Endometrium (tissue), 2 donors: ENCODE data around the gene RALY.

Source experiments
- FAIRE-seq: peaks from 2 replicates; lab custom pipeline; 2012; peaks lifted over from hg19 to GRCh38; lab: Jason Lieb, UNC
- donor health status: control.
- donor health status: control.

The RALY gene

GRCh38 chr20:33986560-33987216 lies 7.0 kb upstream of the RALY start:
- no peak for FAIRE-seq

DNA sequence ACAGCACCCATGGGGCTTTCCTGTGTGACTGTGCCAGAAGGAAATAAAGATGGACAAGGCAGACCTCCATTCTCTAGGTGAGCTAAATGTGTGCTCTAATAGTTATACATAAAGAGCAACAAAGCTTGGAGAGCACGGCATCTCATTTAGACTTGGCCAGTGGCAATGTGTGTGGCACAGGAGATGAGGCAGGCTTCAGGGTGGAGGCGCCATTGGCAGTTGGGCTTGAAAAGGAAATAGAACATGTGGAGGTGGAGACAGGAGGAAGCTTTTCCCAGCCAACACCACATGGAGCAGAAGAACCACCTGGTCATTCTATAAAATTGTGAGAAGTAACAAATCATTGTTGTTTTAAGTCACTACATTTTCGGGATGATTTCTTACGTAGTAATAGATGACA lies 3.6 kb upstream of the RALY start:
- no peak for FAIRE-seq

GRCh38 chr20:33991502-33991901 lies 2.2 kb upstream of the RALY start:
- FAIRE-seq, result no peak

- FAIRE-seq, result no peak
Measured at GRCh38 chr20:33992145-33992922, 1.4 kb upstream of the RALY start.

DNA sequence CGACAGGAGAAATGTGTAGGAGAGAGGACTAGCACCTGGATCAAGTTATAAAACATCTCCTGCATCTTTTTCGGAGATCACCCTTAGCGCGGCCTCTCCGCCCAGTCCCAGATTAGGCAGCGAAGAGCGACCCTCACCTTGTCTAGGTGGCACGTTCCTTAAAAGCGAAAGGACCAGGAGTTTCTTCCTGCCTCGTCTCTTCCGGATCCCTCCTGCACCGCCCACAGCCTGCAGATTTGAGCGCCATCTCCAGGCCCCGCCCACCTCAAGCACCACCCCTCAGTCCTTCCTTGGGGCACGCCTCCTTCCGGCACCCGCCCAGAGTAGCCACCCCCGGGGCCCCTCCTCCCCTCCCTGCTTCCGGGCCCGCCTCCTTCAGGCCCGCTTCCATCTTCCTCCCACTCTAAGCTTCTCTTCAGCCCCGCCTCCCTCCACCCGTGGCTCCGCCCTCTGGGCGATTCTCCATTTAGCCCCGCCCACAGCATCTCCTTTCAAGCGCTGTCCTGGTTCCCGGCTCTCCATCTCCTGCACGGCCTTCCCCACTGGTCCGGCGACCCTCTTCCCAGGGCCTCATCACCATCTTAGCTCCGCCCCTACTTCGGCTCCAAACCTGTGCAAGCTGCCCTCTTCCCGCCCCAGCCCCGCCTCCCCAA lies 662 bp upstream of the RALY start:
- FAIRE-seq, result peak; percentile 74

DNA sequence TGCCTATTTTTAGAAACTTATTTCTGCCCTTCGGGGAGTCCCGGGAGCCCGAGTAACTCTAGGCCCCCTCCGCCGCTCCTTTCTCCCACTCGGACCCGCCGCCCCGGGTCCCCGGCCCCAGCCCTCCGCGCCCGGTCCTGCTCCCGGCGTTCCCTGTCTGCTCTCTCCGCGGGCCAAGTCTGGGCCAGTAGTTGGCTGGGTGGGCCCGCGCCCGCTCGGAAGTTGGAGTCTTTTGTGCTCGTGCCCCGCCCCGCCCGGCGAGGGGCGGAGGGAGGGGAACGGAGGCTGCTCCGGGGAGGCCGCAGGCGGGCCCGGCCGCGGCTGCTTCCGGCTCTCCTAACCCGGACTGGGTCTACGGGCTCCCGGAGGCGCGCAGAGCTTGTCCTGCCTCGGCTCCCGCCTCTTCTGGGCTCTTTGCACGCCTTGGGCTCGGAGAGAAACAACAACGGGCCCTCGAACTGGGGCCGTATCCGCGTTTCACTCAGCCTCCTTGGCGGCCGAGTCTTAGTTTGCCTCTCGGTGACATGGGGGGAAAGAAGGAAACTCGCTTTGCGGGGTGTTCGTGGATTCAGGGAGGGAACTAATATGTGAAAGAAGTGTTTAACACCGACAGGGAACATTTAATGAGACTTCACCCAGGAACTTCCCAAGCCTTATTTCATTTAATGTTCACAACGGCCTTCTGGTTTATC lies 657 bp downstream of the RALY start:
- FAIRE-seq, result no peak

- no peak for FAIRE-seq
Measured at GRCh38 chr20:33995053-33995831, 1.5 kb downstream of the RALY start.

DNA sequence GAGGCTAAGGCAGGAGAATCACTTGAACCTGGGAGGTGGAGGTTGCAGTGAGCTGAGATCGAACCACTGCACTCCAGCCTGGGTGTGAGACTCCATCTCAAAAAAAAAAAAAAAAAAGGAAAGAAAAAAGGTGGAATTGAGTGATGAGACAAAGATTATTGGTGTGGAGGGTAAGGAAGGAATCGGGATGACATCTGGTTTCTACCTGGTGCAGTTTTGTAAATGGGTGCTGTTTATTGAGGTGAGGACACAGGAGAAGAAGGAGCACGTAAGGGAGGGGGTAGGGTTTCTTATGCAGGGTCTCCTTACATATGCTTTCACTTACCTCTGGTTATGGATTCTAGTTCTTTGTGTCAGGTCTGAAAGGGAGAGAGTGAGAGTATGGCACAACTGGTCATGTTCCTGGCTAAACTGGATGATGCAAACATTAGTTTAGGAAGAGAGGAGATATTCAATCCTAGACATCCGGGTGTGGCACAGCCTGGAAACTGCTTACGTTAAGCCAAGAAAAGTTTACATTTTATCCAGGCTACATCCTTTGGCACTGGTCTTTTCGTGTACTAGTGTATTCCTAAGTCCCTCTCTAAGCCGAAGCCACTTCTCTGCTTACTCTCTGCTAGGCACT lies 5.4 kb downstream of the RALY start:
- FAIRE-seq, result no peak

DNA sequence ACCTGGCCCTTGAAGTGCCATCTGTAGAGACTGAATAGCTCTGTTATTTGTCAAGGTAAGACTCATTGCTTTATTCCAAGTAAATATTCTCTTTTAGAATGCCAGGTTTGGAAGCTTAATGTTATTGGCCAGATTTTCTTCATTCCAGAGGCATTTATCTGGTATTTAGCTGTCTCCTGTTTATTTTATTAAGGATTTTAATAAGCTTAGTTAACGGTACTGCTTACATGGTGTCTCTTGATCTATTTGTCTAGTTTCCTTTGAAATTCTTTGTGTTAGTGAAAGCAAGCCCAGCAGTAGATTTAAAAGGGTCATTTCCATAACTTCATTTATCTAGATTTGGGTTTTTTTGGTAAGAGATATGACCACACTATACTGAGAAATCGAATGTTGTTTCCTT lies 7.7 kb downstream of the RALY start:
- FAIRE-seq, result no peak

DNA sequence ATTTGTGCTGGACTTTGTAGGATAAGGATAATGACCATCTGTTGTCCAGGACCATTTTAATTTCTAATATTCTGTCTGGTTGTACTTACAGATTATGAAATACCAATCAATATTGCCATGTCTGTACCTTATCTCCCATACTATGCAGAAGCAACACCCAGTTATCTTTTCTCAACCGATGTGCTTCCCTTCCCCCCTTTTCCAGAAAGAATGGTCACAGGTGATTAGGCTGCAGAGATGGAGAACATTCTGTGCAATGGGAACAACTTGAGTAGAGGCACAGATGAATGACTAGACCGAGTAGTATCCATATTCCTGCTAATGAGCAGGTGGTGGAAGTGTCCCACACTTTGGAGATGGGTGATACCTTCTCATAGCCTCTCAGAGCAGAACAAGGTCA lies 10.5 kb downstream of the RALY start:
- FAIRE-seq, result no peak

DNA sequence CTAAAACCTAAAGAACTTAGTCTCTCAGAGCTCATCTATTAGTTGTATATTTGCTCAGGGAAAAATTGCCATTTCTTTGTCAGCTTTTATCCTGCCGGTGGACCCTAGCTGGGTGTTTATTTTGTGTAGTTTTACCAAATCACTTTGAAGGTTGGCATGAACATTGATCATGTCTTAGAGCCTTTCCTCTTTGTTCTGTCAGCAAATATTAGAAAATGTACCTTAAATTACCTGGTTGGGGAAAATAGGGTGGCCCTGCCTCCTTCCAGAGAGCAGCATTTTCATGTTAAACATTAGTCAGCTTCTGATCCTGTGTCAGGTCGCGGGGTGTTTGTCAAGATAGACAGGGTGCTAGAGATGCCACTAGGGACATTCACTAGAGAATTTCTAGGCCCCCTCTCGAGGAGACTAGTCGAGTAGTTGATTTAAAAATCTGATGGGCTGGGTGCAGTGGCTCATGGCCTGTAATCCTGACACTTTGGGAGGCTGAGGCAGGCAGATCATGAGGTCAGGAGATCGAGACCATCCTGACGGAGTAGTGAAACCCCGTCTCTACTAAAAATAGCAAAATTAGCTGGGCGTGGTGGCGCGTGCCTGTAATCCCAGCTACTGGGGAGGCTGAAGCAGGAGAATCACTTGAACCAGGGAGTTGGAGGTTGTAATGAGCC lies 11.2 kb downstream of the RALY start:
- FAIRE-seq, result no peak

DNA sequence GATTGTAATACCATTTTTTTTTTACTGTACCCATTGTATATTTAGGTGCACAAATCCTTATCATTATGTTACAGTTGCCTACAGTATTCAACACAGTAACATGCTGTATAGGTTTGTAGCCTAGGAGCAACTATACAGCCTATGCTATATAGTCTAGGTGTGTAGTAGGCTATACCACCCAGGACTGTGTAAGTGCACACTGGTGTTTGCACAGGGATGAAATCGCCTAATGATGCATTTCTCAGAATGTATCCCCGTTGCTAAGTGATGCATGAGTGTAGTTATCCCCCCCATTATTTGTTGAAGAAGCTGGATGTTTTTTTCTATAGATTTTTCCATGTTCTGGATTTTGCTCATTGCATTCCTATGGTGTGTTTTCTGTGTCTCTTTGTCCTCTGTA lies 12.9 kb downstream of the RALY start:
- no peak for FAIRE-seq

- no peak for FAIRE-seq
Measured at GRCh38 chr20:34008477-34008876, 14.8 kb downstream of the RALY start.

- FAIRE-seq, result no peak
Measured at GRCh38 chr20:34010405-34010931, 16.8 kb downstream of the RALY start.

DNA sequence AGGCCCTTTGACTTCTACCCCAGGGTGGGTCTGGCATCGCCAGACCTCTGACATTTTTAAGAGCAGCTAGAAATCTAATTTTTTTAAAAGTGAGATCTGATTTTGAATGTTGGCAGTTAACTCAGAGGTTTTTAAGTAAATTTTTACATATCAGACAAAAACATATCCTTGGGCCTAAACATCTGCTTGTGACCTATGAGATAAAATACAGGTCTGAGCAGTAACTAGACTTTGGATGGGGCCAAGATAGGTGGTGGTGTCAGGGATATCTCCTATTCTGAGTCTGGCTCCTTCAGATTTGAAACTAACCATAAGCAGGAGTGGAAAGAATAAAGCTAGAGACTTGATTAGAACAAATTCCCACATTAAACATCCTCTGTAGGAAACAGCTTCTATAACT lies 17.6 kb downstream of the RALY start:
- no peak for FAIRE-seq

GRCh38 chr20:34012330-34012729 lies 18.6 kb downstream of the RALY start:
- FAIRE-seq, result no peak

DNA sequence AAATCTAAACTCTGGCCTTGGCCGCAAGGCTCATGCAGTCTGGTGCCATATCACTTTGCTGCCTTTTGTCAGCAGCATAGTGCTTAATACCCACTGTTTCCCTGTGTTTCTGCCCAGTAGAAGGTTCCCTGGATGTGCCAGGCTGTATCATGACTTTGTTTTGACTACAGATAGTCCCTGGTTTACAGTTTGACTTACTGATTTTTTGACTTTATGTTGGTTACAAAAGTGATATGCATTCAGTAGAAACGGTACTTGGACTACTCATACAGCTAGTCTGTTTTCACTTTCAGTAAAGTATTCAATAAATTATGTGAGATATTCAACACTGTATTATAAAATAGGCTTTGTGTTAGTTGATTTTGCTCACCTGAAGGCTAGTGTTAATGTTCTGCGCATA lies 19.0 kb downstream of the RALY start:
- no peak for FAIRE-seq

DNA sequence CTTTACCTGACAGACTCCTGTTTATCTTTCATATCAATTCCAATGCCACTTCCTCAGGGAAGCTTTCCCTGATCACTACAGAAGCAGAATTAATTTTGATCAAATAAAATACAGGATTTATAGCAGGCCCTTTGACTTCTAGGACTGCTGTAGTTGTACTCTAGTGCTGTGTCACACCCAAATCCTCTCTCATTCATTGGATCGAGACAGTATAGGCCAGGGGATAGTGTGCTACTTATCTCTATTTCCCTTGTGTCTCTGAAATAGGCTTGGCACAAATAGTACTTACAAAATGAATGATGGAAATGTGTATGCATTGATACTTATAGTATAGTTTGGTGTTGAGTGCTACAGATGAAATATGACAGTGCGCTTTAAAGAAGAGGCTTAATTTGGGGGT lies 19.8 kb downstream of the RALY start:
- no peak for FAIRE-seq

DNA sequence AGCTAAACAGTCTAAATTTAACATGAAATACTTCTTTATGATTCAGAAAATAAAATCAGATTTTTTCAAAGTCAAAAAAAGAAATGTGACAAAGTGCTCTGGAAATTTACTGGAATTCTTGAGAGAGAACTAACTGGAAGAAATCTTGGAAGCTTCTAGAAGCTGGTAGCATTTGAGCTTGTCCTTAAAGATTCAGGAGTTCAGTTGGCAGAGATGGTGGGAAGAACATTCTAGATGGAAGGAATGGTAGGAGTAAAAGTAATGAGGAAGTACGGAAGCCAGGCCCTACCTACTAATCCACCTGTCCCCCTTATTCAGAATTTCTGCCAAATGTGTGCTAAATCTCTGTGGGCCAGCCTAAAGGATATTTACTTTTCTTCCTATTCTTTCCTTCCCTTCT lies 21.2 kb downstream of the RALY start:
- no peak for FAIRE-seq

DNA sequence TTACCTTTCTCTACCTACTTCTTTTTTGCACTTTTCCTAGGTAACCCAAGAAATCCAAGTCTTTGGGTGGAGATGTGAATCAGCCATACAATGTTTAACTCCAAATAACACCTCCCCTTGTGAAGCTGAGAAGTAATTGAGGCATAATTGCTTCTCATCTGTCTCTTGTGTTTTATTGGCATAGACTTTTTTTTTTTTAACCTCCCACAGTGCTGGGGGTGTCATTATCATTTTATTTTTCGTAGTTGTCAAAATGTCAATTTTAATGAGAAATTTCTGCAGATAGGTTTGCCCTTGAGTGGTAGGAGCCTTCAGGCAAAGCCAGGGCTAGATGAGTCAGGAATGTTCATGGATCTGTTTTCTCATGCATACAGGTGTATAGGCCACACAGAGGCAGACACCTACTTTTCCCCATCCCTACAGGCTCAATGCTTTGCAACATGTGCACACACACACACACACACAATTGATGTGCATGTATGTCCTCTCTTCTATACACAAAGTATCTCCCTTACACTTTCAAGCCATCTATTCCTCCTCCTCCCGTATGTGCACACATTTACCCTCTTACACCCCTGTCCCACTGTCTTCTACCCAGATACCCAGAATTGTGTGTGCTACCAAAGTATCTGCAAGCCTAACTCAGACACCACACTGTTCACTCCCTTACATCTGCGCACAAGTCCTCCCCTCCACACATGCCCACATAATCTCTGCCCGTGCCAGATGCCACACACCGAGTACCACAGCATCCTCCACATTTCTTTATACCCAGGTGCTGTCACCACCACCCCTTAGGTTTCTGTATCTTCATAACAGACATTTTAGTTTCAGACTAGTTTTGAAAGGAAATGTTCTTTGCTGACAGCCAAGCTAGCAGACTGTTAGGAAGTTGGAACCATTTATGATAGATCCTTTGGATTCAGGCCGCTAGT lies 22.0 kb downstream of the RALY start:
- FAIRE-seq, result no peak
